ENCODE measurements around the gene DYRK1A.
A peak's percentile ranks its signal among the peaks of the same experiment; 100 is the strongest.
"Not testable (repeated sequence)": the region's sequence is repeated elsewhere in the genome, so short reads cannot be mapped to it uniquely, and the experiment has no call there.

Gene DYRK1A

DNA sequence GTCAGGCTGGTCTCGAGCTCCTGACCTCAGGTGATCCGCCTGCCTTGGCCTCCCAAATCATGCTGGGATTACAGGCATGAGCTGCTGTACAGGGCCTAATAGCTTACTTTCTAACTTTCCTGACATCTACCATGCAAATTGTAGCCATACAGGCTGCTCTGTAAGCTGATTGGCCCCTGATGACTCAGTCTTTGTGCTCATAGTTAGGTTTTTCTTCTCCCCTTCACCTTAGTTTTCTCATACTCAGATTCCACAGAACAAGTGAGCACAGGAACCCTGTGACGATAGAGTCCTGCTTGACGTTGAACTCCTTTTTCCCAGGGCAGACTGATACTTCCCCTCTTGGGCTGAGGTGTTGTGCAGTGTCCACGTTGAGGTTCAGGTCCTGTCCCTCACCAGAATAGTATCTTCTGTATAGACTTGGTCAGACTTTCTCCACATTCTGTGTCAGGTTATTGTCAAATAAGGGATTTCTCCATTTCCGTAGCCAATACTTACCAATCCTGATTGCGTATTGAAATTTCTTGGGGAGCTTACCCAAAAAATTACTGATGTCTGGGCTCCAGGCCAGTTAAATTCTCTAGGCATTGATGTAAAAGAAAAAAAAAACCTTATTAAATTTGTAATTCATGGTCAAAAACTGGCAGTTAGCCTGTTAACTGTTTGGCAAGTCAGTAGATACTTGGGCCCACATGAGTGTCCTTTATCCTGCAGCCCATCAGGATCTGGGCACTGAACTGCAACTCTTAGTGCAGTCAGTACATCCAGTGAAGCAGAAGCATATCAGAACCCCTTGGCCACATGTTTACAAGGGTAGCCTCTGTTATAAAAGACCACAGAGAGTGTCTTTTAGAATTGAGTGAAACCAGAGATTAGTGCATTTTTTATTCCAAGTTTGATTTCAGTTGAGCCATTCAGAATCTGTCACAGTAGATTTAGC, 118.2 kb downstream of the DYRK1A start:
- DNase-seq = no peak

GRCh38 chr21:37489553-37489952, 123.0 kb downstream of the DYRK1A start:
- no peak for DNase-seq

DNA sequence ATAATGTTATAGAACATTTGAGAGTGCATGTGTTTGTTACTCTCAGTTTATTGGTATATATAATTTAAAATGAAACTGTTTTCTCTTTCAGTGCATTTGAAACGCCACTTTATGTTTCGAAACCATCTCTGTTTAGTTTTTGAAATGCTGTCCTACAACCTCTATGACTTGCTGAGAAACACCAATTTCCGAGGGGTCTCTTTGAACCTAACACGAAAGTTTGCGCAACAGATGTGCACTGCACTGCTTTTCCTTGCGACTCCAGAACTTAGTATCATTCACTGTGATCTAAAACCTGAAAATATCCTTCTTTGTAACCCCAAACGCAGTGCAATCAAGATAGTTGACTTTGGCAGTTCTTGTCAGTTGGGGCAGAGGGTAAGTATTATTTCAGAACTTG, 123.5 kb downstream of the DYRK1A start:
- no peak for DNase-seq

- no peak for DNase-seq
These were observed 130.4 kb downstream of the DYRK1A start for GRCh38 chr21:37496972-37497371.

DNA sequence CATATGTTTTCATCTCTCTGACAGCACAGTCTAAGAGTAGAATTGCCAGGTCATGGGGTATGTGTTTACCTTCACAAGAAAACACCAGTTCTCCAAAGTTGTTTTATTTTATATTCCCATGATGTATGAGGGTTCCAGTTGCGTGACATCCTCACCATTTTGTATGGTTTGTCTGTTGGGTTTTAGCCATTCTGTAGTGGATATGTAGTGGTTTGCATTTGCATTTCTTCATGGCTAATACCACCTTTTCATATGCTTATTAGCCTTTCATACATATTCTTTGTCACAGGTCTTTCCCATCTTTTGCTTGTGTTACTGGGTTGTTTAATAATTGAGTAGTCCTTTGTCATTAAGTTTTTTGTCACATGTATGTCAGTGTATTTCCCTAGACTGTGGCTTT, 132.1 kb downstream of the DYRK1A start:
- DNase-seq = no peak

DNA sequence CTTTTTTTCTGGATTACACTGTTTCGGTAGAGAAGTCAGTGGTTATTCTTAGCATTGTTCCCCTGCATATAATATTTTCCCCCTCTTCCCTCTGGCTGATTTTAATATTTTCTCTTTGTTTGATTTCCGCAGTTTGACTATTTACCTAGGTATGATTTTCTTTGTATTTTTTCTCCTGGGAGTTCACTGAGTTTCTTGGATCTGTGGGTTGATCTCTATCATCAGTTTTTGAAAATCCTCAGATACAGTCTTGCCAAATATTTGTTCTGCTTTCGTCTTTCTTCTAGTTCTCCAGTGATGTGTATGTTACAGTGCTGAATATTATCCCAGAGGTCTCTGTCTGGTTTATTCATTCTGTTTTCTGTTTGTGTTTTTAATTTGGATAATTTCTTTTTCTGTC, 136.4 kb downstream of the DYRK1A start:
- DNase-seq = no peak

- peak; percentile 27 for DNase-seq
These were observed 137.4 kb downstream of the DYRK1A start for GRCh38 chr21:37503848-37504467.

- DNase-seq = no peak
These were observed 139.4 kb downstream of the DYRK1A start for GRCh38 chr21:37505963-37506362.

DNA sequence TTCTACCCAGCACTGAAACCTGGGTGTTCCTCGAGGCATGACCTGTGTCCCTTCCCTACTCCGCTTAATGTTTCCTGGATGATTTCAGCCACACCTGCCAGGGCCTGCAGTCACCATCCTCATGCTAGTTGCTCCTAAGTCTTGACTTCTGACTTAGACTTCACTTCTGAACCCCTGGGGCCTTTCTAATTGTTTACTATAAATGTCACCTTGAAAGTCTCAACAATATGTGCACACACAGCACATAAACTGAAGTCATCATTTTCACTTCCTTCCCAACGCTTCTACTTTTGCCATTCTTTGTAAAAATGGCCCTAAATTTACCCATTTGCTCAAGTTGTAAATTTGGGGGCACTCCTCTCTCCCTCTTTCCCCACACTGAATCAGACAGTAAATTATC, 141.1 kb downstream of the DYRK1A start:
- DNase-seq = no peak

DNA sequence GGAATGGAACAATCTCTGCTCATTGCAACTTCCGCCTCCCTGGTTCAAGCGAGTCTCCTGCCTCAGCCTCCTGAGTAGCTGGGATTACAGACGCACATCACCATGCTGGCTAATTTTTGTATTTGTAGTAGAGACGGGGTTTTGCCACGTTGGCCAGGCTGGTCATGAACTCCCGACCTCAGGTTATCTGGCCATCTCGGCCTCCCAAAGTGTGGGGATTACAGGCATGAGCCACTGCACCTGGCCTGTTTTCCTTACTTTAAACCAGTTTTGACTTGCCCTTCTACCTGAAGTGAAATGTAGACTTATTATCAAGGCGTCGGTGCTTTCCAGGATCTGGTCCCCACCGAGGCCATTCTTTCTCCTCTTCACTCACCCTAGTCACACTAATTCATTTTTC, 141.8 kb downstream of the DYRK1A start:
- no peak for DNase-seq

GRCh38 chr21:37509802-37510393, 143.3 kb downstream of the DYRK1A start:
- peak; percentile 36 for DNase-seq

GRCh38 chr21:37511848-37512247, 145.3 kb downstream of the DYRK1A start:
- no peak for DNase-seq

- no peak for DNase-seq
These were observed 146.8 kb downstream of the DYRK1A start for GRCh38 chr21:37513383-37513782.

GRCh38 chr21:37514038-37514667, 147.6 kb downstream of the DYRK1A start:
- no peak for DNase-seq

DNA sequence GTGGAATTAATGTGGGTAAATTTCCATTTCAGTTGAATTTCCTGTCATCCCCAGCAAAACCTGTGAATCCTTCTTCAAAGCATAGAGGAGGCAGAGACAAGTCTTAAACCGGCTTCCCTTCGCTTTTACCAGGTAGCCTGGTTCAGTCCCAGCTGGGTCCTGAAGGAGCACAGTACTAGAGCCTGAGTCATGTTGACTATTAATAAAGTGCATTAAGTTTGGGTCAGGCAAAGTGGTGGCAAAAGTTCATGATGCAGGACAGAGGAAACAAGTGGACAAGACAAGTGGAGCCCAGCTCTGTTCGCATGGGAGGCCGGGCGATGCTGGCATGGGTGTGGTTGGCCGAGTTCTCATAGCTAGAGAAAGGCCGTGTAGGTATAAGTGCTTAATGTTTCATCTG, 150.4 kb downstream of the DYRK1A start:
- no peak for DNase-seq

DNA sequence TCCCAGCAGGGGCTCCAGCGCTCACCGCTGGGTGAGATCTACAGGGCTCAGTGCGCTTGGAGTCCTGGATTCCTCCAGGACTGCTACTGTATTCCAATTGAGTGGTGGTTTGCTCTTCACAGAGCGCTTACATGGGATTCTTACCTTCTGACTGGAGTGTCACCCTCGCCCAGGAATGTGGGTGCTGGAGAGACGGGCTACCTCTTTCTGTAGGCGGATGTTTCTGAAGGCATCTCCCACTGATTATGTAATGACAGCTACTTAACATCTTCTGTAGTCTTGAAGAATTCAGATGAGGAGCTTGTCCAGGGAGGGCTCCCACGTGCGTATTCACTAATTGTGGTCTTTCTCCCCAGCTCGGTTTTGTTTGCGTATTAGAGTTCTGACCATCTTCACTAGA, 154.2 kb downstream of the DYRK1A start:
- DNase-seq = no peak

DNA sequence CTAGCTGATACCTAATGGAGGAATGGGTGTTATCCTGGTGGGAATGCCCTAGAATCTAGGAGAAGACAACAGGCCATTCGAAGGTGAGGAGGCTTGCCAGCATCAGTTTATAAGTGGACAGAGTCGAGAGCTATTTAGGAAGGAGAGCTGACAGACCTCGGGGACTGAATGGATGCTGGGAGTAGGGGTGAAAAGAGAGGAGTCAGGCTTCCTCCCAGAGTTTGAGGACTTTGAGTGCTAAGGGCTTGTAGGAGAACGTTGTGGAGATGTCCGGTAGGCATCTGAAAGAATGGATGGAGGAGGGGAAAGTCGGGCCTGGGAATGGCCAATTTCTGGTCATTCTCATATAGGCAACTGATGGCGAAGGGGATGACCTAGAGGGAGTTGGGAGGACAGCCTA, 155.1 kb downstream of the DYRK1A start:
- DNase-seq = no peak

DNA sequence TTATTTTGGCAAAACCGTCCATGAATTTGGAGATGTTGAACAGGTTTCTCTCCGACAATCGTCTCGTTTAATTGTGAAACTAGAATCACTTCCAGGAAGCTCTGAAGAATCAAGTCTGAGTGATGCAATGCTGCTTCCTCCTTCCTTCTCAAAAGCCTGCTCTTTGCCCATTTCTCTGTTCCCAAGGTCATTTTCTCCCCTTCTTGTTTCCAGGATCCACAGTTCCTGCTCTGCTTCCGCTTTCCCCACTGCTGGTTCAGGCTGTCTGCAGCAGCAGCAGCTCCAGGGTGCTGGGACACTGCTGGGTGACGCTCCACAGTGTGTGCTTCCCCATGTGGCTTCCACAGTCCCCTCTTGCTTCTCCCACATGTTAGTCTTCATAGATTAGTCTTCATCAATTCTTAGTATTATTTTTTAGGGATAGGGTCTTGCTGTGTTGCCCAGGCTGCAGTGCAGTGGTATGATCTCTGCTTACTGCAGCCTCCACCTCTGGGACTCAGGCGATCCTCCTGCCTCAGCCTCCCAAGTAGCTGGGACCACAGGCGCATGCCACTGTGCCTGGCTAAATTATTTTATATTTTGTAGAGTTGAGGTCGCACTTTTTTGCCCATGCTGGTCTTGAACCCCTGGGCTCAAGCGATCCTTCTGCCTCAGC, 156.2 kb downstream of the DYRK1A start:
- no peak for DNase-seq

GRCh38 chr21:37524944-37525343, 158.4 kb downstream of the DYRK1A start:
- DNase-seq = not testable (repeated sequence)

- DNase-seq = no peak
These were observed 159.2 kb downstream of the DYRK1A start for GRCh38 chr21:37525810-37526209.

- no peak for DNase-seq
These were observed 160.5 kb downstream of the DYRK1A start for GRCh38 chr21:37527103-37527502.

DNA sequence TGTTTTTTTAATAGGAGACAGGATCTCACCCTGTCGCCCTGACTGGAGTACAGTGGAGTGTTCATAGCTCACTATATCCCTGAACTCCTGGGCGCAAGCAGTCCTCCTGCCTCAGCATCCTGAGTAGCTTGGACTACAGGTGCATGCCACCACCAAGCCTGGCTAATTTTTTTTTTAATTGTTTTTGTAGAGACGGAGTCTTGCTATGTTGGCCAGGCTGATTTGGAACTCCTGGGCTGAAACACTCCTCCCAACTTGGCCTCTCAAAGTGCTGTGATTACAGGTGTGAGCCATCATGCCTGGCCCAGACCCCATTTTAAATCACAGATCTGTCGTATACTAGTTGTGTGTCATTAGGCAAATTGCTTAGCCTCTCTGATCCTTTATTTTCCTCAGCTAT, 161.1 kb downstream of the DYRK1A start:
- no peak for DNase-seq
